ENCODE measurements around the gene CLCN7. TPM values are rescaled to one million over a fixed set of nuclear protein-coding genes. Genes with fewer than 3 reads are reported as not detected.
A peak's percentile ranks its signal among the peaks of the same experiment; 100 is the strongest.

The CLCN7 gene
- total RNA-seq, 6 experiments from 2014 or later = 47.5 to 62.6 (median 51.3) TPM

DNA sequence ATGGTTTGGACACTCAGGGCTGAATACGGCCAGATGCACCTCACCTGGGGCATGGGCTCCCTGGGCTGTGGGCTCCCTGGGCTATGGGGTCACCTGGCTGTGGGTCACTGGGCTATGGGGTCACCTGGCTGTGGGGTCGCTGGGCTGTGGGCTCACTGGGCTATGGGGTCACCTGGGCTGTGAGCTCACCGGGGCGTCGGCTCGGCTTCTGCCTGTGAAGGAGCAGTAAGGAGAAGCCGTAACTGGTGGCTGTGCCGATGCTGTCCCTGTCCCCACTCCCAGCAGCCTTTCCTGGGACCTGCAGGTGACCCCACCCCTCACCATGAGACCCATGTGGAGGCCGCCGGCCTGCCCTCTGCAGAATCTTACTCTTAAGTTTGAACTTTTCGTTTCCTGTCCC lies 45.8 kb downstream of the CLCN7 start:
- TF ChIP-seq, protein P1, sequence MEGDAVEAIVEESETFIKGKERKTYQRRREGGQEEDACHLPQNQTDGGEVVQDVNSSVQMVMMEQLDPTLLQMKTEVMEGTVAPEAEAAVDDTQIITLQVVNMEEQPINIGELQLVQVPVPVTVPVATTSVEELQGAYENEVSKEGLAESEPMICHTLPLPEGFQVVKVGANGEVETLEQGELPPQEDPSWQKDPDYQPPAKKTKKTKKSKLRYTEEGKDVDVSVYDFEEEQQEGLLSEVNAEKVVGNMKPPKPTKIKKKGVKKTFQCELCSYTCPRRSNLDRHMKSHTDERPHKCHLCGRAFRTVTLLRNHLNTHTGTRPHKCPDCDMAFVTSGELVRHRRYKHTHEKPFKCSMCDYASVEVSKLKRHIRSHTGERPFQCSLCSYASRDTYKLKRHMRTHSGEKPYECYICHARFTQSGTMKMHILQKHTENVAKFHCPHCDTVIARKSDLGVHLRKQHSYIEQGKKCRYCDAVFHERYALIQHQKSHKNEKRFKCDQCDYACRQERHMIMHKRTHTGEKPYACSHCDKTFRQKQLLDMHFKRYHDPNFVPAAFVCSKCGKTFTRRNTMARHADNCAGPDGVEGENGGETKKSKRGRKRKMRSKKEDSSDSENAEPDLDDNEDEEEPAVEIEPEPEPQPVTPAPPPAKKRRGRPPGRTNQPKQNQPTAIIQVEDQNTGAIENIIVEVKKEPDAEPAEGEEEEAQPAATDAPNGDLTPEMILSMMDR (IDR thresholded peaks at IDR 0.05) = no peak
- no peaks in the 10 kb centered on the region; the same call in 1 of the 2 replicates for H3K27me3 Mint-ChIP-seq (ENCODE audit: insufficient read depth)
- no peak overlapping the region for H3K27ac Mint-ChIP-seq
- no peak for DNase-seq
- no peaks in the 10 kb centered on the region for H3K4me1 Mint-ChIP-seq (ENCODE audit: low read depth)
- no peaks in the 10 kb centered on the region for H3K36me3 Mint-ChIP-seq (ENCODE audit: low read depth)
- no peak overlapping the region for H3K4me3 Mint-ChIP-seq
- H3K9me3 Mint-ChIP-seq = no peaks in the 10 kb centered on the region

DNA sequence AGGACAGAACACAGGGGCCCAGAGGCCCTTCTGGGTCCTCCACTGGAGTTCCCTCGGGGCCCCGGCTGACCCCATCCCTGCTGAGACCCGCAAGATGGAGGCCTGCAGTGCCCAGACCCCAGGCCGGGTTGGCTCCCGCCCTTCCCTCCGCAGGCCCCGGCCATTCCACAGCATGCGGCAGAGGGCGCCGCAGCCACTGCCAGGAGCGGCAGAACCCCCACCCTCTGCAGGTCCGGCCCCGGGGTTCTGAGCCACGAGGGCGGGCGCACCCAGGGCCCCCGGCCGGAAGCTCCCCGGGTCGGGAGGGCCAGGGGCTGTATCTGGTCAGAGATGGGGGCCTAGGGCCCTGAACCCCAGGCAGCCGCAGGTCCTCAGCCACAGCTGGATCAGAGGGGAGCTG lies 46.3 kb downstream of the CLCN7 start:
- no peak overlapping the region for H3K4me3 Mint-ChIP-seq
- no peaks in the 10 kb centered on the region for H3K4me1 Mint-ChIP-seq (ENCODE audit: low read depth)
- no peak for DNase-seq
- TF ChIP-seq, protein P1 (IDR thresholded peaks at IDR 0.05) = peak; percentile 39; the same call in 1 of the 2 replicates
- H3K27ac Mint-ChIP-seq = no peak overlapping the region
- H3K36me3 Mint-ChIP-seq (ENCODE audit: low read depth) = no peaks in the 10 kb centered on the region
- H3K27me3 Mint-ChIP-seq (ENCODE audit: insufficient read depth) = no peaks in the 10 kb centered on the region; the same call in 1 of the 2 replicates
- no peaks in the 10 kb centered on the region for H3K9me3 Mint-ChIP-seq

DNA sequence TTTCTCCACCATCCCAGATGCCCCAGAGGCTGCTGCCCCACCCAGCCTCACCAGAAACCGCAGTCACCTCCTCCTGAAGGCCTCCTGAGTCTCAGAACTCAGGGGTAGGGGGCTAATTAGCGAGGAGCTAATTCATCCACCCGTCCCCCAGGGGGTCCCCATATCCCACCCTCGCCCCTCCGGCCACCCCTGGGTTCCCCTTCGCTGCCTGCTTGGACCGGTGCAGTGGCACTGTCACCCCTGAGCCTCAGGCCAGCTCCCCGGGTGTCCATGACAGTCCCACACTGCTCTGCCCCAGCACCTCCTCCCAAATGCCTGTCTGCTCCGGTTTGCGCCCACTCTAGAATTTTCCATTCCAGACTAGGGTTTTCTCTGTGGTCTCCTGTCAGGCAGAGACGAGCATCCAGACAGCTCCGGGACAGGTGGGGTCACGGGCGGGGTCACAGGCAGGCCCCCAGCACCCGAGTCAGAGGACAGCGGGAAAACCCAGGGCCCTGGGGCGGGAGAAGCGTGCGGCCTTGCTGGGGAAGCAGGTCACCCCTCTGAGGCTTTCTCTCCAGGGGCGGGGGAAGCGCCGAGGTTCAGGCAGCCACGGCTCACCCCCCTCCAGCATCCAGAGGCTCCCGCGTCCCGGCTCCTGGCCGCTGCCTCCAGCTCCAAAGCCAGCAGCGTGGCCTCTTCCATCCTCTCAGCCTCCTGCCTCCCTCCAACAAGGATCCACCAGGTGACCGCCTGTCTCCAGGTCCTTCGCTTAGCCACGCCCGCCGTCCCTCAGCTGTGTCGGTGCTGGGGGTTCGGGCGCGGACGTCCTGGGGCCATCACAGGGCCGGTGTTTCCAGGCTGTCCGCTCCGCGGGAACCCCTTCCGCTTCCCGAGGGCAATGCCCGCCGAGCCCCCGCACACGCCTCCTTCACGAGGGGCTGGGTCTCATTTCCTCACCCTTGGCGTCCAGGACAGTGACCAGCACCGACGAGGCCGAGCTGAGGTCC lies 47.1 kb downstream of the CLCN7 start:
- Mint-ChIP-seq H3K36me3 (ENCODE audit: low read depth) (no peaks in the 10 kb centered on the region), H3K4me1 (ENCODE audit: low read depth) (no peaks in the 10 kb centered on the region), H3K27ac (no peak overlapping the region), H3K9me3 (no peaks in the 10 kb centered on the region), H3K4me3 (no peak overlapping the region), H3K27me3 (ENCODE audit: insufficient read depth) (no peaks in the 10 kb centered on the region; the same call in 1 of the 2 replicates)
- DNase-seq = no peak
- TF ChIP-seq, protein P1 (IDR thresholded peaks at IDR 0.05) = no peak

DNA sequence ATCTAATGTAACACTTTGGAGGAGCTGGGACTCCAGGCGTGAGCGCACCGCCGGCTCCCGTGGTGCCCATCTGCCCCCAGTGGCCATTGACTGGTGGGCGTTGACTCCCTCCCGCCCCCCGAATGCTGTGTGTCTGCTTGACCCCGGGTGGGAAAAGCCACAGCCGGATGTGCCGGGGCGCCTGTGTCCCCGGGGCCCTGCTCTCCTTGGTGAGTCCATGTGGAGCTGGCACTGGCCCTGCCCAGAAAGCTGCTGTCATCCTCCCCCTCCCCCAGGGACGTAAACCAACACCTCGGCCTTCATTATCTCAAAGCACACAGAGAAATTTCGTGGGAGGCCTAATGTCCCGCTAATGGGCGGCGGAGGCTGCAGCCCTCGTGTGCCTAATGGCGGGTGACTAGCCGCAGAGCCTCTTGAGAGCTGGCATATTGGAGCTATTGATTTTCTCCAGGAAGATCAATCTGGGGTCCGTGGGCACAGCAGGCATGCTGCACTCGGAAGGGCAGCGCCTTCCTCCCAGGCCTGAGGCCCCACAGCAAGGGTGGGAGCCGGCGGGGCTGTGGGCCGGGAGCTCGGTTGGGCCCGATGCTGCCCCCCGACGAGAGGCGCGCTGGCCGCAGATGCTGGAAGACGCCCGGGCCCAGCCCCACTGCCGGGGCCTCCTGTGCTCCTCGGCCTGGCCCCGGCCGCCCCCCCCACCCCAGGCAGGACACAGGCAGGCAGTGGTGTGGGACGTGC lies 47.9 kb downstream of the CLCN7 start:
- Mint-ChIP-seq H3K36me3 (ENCODE audit: low read depth) (no peaks in the 10 kb centered on the region), H3K27ac (no peak overlapping the region), H3K4me1 (ENCODE audit: low read depth) (no peaks in the 10 kb centered on the region), H3K9me3 (no peaks in the 10 kb centered on the region), H3K4me3 (no peak overlapping the region), H3K27me3 (ENCODE audit: insufficient read depth) (no peaks in the 10 kb centered on the region; the same call in 1 of the 2 replicates)
- DNase-seq = no peak
- TF ChIP-seq, protein P1 (IDR thresholded peaks at IDR 0.05) = no peak; the same call in 1 of the 2 replicates

DNA sequence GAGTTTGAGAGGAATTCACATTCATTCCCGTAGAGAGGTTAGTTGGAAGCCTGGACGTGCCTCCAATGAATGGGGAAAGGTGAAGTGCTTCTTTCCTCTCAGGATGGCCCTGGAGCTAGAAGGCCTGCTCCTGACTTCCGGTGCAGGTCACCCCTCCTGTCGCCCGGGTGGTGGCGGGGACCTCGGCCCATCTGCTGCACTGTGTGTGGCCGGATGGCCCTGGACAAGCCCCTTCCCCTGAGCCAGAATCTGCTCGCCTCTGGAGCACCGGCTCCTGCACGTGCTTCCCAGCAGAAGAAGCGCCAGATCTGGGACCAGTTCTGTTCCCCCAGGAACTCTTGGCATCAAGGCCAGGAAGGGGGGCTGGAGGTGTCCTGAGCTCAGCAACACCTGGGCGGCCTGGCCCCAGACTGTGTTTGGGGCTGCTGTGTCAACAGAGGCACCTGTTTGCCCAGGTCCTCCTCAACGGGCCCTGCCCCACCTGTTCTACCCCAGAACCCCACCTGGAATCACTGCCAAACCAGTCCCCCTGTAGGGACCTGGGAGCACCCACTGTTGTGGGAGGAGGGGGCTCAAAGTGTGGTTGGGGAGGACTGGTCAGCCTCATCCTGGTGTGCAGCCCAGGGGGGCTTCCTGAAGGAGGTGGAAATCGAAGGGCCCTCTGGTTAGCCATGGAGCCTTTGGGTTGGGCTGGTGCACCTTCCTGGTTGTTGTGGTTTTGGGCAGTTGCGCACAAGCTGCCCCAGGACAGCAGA lies 49.0 kb downstream of the CLCN7 start:
- Mint-ChIP-seq H3K27ac (no peak overlapping the region), H3K9me3 (no peaks in the 10 kb centered on the region), H3K36me3 (ENCODE audit: low read depth) (no peaks in the 10 kb centered on the region), H3K27me3 (ENCODE audit: insufficient read depth) (no peaks in the 10 kb centered on the region; the same call in 1 of the 2 replicates), H3K4me1 (ENCODE audit: low read depth) (peaks cover 4% of the 10 kb centered on the region; the same call in 1 of the 2 replicates), H3K4me3 (no peak overlapping the region)
- DNase-seq = no peak
- TF ChIP-seq, protein P1 (IDR thresholded peaks at IDR 0.05) = no peak

Data from HFFc6 (cell line).